DMS114 treated with DMSO at 0.1 percent for 48 hours (cell line): ENCODE data around the gene DNAJB13.
A peak's percentile ranks its signal among the peaks of the same experiment; 100 is the strongest.
"Not testable (repeated sequence)": the region's sequence is repeated elsewhere in the genome, so short reads cannot be mapped to it uniquely, and the experiment has no call there.

Experiments
- DNase-seq: peaks from one replicate; lab custom pipeline; 2025; ENCODE audit not compliant: unreplicated experiment; lab: John Stamatoyannopoulos, UW

DNAJB13 gene

DNA sequence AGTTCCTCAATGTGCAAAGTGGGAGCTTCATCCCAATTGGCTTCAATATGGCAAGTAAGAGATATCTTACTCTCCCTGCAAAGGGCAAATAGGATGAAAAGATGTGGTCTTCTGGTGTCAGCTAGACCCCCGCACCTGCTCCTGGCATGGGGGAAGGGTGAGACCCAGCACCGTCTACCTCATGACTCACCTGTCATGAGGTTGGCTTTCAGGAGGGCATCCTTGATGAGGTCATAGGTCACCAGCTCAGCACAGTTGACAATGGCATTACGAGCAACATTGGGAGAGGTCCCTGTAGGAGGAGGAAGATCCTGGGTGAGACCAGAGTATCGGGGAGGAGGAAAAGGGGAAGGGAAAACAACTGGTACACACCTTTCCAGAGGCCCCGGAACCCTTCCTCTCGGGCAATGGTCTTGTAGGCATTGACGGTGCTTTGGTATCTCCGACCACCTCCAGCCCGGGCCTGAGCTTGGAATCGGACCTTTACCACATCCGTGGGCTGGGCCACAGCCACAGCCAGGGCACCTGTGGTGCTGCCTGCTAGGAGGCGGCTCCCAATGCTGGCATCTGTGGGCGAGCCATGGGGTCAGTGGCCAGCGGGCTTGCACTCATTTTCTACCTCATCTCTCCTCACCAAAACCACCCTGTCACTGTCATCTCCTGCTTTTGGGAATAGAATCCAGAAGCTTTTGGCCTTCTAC, 25.8 kb downstream of the DNAJB13 start:
- DNase-seq, result no peak

DNA sequence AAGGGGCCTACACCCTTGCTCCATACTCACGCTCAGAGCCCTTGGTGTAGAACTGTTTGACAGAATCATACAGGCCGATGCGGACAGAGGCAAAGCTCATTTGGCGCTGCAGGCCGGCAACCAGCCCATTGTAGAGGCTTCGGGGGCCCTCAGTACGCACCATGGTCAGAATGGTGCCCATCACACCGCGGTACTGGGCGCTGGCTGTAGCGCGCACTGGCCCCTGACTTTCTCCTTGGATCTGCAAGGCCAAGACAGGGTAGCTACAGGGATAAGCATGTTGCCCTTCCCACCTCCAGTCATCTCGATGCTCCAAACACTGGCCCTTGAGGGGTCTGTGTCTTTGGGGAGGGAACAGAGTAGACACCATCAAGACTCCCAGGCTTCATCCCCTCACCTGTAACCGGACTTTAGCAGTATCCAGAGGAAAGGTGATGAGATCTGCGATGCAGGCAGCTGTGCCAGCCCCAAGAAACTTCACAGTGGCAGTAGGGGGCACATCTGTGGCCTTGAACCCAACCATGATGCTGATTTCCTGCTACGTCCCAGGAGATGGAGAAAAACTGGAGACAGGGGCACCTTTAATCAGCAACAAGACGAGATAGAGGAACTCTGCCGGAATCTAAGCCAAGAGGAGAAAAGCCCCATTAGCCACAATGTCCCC, 27.2 kb downstream of the DNAJB13 start:
- no peak for DNase-seq

DNA sequence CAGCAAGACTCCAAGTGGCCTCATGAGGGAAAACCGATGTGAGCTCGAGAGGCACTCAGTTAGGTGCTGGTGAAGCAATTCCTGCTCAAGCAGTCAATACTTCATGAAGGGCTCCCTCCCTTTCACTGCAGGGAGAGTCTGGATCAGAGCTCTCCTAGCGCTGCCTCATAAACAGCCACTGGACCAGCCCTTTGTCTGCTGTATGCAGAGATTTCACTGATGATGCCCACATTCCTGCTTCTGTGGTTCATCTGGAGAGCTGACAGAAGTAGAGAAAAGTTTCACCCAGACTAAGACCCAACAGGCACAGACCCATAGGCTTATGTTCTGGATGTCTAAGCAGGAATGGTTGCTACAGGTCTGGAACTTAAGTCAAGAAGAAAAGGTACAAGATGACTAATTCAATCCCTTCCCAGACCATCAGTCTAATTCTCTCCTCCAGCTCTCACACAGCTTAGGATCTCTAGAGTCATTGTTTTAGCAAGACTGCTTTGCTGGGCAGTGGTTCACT, 27.8 kb downstream of the DNAJB13 start:
- DNase-seq, result no peak

DNA sequence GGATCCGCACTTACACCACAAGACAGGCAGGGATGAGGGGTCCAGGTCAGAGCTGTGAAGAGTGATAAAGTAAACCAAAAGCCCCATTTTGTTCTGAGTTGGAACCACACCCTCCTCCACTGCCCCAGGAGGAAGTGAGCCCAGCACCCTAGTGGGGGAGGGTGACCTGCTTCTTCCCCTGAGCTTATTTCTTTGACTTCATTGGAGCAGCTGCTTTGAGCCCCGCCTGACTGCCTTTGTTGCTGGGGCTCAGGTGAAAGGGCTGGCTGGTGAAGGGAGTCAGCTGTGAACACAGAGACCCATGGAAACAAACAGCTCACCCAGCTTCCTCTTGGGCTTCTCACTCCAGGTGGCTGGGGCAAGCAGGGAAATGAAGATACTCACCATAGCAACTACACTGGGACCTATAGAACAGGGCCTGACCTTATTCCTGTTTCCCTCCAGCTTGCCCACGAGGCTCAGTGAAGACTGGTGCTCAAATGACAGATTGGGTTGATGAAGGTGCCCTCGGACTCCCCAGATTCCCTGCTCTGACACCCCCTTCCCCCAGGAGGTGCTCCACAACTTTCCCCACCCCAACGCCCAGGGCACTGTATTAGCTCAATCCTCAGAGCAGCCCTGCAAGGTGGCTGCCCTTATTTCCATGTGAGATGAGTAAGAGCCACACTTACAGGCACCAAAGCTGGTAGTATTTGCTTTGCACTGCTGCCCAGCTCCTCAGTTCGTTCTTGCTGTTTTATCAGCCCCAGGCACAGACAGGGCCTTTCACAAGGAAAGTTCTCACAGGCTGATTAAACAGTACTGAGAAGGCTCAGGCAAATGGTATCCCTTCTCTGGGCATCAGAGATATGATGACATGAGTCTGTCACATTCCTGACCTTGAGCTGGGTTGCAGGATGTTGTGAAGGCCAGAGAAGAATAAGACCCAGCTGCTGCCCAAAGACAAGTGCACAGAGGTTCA, 29.5 kb downstream of the DNAJB13 start:
- no peak for DNase-seq

DNA sequence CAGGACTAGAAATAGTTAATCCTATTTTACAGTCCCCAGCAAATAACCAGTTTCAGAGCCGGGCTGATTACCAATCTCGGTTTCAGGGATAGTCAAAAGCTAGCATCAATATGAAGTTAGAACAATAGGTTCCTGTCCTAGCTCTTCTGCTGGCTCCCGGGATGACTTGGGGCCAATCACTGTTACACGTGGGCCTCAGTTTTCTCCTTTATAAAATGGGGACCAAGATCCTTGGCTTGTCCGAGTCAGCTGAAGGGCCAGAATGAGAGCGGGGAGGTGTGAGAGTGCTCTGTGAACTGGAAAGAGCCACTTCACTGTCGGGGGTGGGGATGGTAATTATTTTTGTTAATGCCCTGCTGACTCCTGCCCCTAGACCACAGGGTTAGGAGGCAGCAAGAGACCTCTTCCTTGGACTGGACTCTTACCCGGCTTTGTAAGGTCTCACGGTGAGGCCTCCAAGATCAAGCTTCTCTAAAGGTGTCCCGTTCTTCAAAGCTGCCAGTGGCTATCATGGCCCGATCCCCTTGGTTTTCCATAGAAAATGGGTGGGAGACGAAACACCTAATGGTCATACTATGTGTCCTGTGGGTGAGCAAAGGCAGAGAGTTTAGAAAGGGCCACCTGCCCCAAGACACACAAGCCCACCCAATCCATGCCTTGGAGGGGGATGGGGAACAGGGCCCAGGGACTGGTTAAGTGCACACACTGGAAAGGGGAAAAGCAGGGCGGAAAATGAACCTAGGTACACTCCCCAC, 30.4 kb downstream of the DNAJB13 start:
- no peak for DNase-seq

DNA sequence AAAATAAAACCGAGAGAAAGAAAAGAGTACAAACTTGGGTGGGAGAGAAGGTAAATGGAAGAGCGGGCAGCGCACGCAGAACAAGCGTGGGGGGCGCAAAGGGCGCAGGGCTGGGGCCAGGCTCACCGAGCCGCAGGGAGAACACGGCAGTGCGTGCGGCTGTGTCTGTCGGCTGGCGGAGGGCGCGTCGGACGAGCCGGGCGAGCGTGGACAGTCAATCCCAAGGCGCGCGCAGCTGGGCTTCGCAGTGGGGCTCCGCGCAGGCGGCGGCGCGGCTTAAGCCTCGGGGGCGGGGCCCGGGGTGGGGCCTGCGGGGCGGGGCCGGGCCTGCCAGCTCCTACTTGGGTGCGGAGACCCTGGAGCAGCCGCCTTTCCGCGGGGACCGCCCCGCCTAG, 31.8 kb downstream of the DNAJB13 start, which contains the start of gene UCP2:
TSS of gene UCP2 (minus strand) at position 249 of the 395 bp plus-strand sequence. CDS start 4,465 bp downstream, outside the sequence.
- no peak for DNase-seq

DNA sequence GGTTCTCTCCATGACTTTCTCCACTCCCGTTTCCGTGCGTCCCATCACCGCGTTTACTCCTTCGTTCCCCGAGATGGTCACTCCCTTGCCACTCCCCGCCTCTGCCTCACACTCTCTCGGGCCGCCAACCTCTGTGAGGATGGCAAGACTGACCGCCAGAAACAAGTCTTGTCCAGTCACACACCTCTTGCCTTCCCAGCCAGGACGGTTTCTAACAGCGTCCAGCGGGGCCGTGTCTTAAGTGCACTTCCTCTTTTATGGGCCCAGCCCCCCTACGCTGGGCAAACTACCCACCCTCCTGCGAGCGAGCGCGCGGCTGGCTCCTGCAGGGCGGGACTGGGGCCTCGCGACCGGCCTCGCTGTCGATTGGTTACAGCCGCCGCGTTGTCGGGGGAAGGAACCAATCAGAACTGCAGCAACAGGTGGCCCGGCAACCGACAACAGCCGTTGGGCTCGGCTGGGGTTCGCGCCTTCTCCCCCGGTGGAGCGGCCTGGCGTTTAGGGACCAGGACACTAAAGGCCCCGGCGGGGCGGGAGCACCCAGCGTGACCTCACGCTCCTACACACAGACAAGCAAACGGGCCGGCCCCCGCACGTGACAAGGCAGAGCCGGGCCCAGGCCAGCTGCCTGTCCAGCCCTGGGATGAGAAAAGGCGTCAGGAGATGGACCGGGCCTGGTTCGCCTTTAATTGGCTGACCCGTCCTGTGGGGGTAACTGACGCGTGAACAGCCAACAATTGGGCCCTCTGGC, 32.3 kb downstream of the DNAJB13 start:
- peak; percentile 86 for DNase-seq

DNA sequence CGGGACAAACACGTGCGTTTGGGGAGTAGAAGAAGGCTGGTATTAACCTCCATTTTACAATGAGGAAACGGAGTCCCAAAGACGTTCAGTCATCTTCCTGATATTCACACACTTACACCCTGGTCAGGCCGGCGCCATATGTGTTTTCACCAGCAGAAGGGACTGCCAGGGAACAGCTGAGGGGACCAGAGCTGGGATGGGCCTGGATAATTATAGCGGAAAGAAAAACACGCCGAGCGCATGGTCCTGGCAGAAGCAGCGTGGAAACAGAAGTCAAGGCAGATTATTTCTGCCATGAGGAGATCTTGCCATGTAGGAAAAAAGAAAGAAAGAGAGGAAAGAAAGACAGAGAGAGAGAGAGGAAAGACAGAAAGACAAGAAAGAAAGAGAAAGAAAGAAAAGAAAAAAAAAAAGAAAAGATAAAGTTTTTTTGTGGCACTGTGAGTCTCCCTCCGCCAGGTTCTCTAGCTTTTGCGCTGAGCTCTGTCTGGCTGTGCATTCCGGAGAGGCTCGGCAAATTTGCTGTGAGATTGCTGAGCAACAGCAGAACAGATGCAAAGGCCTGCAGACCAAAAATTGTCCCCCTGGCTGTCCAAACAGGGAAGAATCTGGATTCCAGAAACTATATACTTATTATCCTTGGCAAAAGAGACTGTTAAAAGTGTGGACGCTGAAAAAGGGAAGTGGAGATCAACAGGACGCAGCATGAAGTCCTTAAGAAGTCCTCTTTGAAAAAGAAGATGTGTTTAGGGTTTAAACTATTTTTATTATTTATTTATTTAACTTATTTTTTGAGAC, 33.1 kb downstream of the DNAJB13 start:
- DNase-seq, result no peak

DNA sequence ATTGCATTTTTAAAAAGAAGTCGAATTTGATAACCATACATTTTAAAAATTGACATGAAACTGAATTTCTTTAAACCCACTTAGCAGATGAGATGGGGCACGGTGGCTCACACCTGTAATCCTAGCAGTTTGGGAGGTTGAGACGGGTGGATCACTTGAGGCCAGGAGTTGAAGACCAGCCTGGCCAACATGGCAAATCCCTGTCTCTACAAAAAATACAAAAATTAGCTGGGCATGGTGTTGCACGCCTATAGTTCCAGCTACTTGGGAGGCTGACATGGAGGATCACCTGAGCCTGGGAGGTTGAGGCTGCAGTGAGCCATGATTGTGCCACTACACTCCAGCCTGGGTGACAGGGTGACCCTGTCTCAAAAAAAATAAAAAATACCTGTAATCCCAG, 34.8 kb downstream of the DNAJB13 start:
- not testable (repeated sequence) for DNase-seq

DNA sequence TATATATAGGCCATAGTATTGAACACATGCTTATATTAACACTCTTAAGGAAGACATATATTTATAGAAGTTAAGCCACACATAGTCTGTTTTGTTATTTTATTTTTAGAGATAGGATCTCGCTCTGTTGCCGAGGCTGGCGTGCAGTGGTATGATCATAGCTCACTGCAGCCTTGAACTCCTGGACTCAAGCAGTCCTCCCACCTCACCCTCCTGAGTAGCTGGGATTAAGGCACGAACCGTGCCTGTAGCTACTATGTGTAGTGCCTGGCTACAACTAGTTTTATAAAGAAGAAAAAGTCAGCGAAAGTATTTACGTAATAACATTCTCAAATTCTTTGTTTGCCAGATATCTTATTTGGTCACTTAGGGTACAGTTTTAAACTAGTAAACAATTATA, 37.4 kb downstream of the DNAJB13 start:
- DNase-seq, result no peak

DNA sequence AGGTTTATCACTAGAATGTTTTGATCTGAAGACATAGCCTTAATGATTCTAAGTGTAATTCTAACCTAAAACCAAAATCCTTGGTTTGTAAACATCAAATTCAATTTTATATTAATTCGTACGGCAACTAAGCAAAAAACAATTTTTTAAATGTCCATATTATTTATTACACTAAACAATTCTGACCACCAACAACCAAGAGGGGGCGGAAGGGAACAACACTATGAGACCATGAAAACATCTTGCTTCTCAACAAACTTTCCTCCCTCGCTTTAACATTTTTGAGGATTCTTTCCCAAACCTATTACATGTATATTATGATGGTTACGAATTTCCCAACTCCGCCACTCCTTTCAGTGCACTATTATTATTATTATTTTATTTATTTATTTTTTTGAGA, 38.3 kb downstream of the DNAJB13 start:
- DNase-seq, result no peak

DNA sequence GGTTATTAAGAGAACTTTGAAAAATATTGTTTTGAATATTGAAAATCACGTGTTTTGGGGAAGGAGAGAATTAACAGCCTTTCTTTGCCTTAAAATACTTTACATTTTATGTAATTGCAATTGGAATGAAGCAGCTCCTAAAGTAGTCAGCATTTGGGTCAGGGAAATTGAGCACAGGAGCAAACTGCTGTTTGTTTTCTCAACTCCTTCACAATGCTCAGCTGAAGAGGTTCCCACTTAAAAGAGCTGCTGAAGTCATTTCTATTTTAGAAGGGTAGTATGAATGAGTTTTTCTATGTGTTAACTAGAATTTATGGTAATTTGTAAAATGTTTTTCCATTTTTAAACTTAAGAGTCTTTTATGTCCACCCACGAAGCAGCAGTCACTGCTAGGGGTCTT, 39.9 kb downstream of the DNAJB13 start:
- DNase-seq, result no peak

DNA sequence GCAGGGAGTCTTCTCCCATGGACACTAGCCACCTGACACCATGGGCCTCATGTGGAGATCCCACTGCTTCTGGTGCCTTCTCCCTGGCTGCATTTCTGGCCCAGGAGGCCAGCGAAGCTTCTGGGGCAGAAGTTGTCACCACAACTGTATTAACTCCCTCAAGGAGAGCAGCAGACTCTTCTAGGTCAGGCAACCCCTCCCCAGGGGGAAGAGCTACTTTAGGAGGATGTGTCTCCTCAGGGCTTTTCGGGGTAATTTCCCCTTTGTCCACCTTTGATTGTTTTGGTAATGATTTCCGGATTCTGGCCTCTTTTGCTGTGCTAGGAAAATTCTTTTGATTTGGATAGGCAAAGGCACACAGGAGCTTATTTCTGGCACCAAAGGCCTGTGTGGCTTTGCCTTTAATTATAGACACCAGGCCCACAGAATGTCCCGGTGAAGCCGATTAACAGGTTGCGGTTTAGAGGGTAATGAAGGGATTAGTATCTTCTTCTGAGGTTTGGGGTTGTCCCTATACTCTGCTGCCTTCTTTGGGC, 40.7 kb downstream of the DNAJB13 start:
- no peak for DNase-seq

DNA sequence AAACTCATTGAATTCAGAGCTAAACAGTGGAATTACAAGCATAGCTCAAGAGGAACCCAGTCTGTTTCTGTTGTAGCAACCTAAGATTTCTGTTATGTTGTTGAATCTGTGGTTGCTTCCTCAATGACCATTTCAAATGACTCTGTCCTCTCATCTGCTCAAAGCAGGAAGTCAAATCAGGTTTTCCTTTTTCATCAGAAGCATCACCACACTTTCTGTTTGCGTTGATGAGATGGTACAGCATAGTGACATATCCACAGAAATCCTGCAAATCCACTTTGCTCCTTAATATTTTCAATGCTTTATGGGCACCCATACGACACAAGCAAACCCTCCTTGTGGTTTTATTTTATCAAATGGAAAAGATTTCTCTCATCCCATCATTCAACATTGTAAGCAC, 44.4 kb downstream of the DNAJB13 start:
- DNase-seq, result no peak

DNA sequence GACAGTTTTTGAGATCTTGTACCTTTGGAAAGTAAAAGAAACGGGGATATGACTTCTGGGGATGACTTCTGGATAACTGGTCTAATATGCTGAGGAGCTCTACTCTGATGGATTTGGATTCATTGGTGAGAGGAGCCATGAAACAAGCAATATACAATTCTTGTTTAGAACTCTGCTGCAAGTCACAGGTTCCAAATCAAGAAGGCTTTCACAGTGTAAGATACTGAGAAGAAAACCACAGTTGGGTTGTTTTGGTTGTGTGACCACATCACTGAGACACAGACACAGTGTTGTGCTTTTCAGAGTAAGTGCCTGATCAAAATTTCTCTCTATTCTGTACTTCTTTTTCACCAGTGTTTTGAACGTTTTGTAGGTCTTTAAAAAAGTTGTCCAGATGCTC, 44.9 kb downstream of the DNAJB13 start:
- DNase-seq, result no peak

DNA sequence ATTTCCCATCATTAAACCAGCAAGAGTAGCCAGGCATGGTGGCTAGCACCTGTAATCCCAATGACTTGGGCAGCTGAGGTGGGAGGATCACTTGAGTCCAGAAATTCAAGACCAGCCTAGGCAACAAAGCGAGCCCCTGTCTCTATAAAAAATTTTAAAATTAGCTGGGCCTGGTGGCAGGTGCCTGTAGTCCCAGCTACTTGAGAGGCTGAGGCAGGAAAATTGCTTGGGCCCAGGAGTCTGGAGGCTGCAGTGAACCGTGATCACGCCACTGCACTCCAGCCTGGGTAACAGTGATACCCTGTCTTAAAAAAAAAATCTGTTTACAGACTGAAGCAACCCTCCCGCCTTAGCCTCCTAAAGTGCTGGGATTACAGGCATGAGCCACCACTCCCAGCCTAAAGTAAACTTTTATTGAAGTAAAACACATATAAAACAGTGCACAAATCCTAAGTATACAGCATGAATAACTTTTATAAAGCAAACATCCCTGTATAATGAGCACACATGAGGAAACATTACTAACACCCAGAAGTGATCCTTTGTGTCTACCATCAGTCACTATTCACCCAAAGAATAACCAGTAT, 45.4 kb downstream of the DNAJB13 start:
- DNase-seq, result no peak

DNA sequence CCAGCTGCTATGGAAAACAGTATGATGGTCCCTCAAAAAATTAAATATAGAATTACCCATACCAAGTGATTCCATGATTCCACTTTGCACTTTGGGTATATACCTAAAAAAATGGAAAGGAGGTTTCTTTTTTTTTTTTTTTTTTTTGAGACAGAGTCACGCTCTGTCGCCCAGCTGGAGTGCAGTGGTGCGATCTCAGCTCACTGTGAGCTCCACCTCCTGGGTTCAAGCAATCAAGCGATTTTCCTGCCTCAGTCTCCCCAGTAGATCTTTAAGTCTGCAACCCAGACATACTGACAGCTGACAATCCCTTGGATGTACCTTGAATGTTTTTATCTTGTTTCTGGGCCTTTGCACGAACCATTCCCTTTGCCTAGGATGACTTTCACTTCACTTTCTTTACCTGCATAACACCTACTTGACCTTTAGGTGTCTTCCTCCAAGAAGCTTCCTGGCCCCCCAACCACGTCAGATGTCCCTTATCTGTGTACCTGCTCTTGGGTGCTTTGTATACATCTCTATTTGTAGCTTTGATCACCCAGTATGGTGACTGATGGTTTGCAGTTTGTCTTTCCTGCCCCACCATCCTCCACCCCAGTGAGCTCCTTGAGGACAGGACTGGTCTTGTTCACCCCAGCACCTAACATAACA, 46.4 kb downstream of the DNAJB13 start:
- DNase-seq, result no peak
